NCI-H2081 (cell line): ENCODE measurements around the gene EBP.

Experiments used
- DNase-seq, 2 experiments: peaks; one replicate each; lab custom pipeline; 2025; lab: John Stamatoyannopoulos, UW

The EBP gene

GRCh38 chrX:48521353-48522243, at the start of gene EBP:
Gene EBP, plus strand, starts transcription at chrX:48521808. Its CDS starts 1,964 bp downstream, at chrX:48523772.
- DNase-seq, result peak; percentile 94 to 97

- DNase-seq, result no peak
Measured at GRCh38 chrX:48472225-48472624, 49.4 kb upstream of the EBP start.

DNA sequence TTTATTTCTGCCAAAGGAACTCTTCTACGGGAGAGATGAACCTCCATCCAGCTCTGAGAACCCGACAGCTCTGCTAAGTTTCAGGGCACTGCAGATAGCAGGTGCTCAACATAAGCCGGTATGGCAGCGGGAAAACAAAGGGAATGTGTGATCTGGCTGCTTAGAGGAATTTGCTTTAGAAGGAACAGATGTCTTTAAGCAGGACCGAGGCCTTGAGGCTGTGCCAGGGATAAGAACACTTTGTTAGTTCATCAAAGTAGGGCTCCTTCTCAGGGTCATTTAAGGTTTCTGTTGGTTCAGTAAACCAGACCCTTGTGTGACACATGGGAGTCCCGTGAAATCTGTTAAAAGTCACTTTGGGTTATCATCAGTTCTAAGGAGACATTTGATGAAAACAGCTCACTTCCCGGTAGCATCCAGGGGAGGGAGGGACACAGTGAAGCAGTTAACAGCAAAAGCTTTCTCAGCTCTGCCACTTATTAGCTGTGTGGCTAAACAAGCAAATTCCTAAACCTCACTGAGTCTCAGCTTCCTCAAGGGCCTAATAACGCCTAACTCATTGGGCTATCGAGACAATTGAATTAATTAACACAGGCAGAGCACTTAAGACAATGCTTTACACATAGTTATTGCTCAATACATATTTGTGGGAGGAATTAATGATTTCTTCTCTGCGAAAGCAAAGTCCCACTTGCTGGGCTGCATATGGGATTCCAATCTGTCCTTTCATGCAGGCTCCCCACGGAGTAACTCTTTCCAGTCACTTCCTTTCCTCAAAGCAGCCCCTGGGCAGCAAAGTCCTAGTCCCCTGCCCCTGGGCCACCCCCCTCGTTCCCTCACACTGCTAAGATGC, 48.5 kb upstream of the EBP start:
- DNase-seq, result no peak

GRCh38 chrX:48473704-48473990, 48.0 kb upstream of the EBP start:
- no peak for DNase-seq

DNA sequence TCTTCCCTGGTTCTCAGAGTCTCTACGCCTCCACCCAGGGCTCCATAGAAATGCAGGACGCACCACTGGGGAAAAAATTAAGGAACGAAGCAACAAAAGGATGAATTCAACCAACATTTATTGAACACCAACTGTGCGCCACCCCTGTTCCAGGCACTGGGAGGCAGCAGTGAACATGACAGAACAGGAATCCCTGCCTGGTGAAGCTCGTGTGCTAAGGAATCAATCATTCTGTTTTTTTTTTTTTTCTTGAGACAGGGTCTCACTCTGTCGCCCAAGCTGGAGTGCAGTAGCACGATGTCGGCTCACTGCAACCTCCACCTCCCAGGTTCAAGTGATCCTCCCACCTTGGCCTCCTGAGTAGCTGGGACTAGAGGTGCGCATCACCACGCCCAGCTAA, 47.5 kb upstream of the EBP start:
- no peak for DNase-seq

- DNase-seq, result no peak
Measured at GRCh38 chrX:48474581-48474980, 47.0 kb upstream of the EBP start.

- DNase-seq, result no peak
Measured at GRCh38 chrX:48475296-48475695, 46.3 kb upstream of the EBP start.

DNA sequence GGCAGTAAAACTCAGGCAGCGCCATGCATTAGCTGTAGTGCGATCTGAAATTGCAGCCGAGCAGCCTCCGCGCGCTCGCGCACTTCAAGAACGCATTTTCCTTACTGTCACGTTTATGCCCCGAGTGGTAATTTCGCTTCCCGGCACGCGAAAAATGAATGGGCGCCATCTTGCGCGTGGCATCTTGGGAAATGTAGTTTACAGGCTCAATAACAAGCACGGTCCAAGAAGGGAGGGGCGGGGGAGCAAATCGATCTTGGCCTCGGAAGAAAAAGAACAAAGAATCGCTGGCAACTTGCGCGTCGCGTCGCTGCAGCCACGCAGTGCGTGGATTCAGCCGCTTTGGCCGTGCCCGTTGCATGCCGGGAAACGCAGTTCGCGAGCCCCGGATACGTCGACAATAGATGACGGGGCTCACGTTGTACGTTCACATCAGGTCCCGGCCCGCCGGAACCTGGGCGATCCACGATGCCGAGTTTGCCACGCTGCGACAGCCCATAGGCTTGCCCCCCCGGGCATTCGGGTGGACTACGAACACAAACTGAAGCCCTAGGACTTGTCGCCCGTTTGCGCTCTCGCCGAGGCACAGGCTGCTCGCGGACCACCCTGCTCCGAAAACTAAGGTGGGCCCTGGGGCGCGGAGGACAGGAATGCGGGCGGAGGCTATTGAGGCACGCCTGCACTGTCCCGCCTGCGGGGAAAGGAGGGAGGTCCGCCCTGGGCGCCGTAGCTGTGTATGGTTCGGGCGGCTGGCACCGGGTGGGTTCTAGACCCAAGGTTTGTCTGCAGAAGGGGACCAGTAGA, 45.6 kb upstream of the EBP start, which contains the start of gene FTSJ1:
Gene FTSJ1 (plus strand): TSS at position 426 of the 804 bp plus-strand sequence. CDS start 1,849 bp downstream, outside the sequence.
- DNase-seq, result peak; percentile 81 to 88

GRCh38 chrX:48476919-48477318, 44.7 kb upstream of the EBP start:
- DNase-seq, result no peak

DNA sequence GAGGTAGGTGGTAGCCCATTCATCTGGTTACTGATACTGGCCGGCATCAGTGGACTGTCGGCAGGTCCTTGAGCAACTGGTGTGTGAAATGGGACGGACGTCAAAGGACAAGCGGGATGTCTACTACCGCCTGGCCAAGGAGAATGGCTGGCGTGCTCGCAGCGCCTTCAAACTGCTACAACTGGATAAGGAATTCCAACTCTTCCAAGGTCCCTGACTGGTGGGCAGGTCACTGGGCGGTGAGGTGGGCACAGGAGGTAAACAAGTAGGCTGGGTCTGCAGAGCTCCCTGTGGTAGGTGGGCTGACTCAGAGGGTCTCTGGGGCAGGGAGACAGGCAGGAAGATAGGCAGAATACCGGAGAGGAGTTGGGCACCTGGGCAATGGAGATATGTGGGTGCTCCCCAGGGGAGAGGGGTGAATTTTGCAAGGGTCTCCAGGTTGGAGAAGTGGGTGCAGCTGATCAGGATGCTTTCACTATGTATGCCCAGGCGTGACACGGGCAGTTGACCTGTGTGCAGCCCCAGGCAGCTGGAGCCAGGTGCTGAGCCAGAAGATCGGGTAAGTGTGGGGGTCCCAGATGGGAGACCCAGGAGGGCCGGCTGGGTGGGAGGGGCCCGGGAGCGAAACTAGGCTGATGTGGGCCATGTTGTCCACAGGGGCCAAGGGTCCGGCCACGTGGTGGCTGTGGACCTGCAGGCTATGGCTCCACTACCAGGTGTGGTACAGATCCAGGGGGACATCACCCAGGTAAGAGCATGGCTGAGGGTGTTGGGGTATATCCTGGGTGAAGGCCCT, 43.5 kb upstream of the EBP start:
- no peak for DNase-seq

- DNase-seq, result no peak
Measured at GRCh38 chrX:48478806-48479205, 42.8 kb upstream of the EBP start.

GRCh38 chrX:48480142-48480541, 41.5 kb upstream of the EBP start:
- DNase-seq, result no peak

GRCh38 chrX:48480583-48480982, 41.0 kb upstream of the EBP start:
- no peak for DNase-seq

DNA sequence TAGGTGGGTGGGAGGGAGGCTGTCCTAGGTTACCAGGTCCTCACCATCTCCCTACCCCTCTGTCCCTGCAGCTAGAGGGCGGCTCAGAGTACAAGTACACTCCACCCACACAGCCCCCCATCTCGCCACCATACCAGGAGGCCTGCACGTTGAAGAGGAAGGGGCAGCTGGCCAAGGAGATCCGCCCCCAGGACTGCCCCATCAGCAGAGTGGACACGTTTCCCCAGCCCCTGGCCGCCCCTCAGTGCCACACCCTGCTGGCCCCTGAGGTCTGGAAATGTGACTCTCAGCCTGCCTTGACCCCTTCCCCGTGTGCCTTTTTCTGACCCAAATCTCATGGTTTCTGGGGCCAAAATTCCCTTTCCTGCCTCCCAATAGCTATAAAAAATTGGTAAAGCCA, 39.1 kb upstream of the EBP start:
- no peak for DNase-seq

DNA sequence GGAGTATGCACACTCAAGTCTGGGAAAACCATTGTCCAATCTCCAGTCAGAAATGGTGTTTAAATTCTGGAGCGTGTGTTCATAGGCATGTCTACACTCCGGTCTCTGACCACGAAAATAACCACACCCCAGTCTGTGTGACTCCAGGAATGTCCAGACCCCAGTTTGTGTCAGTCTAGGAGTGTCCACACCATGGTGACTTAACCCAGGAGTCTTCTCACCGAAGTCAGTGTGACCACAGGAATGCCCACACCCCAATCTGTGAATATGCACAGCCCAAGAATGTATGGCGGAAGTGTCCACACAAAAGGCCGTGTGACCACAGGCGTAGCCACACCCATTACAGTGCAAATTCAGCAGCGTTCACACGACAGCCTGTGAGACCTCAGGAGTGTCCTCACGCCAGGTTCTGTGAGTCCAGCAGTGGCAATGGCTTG, 34.2 kb upstream of the EBP start:
- no peak for DNase-seq

- no peak for DNase-seq
Measured at GRCh38 chrX:48488034-48488433, 33.6 kb upstream of the EBP start.

GRCh38 chrX:48489296-48489695, 32.3 kb upstream of the EBP start:
- DNase-seq, result no peak

- DNase-seq, result no peak
Measured at GRCh38 chrX:48489892-48490291, 31.7 kb upstream of the EBP start.

DNA sequence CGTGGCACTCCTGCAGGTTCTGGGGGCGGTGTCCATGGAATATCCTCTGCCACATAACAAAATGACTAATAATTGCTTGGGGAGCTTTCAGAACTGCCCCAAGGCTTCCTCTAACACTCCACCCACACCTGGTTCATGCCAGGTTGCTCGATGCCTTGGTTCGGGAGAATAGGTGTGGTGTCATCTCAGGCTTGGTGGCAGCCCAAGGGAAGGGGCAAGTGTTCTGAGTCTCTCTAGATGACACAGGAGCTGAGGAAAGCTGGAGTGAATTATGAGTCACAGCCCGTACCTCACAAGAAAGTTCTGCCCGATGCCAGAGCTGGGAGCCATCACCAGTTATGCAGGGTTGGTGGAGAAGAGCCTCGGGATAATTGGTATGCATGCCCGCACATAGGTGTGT, 30.9 kb upstream of the EBP start:
- no peak for DNase-seq

DNA sequence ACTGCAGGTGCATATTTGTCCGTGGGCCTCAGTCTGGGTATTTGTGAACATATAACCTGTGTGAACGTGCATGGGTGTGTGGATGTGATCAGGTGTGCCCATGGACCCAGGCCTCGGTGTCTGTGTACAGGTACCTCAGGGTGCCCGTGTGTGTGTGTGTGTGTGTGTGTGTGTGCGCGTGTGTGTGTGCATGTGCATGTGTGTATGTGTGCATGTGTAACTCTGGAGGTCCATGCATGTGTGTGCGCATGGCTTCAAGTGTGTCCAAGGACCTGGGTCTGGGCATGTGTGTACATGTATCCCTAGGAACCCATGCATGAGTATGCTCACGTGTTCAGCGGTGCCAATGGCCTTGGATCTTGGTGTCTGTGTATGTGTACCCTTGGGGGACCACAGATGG, 29.8 kb upstream of the EBP start:
- no peak for DNase-seq

DNA sequence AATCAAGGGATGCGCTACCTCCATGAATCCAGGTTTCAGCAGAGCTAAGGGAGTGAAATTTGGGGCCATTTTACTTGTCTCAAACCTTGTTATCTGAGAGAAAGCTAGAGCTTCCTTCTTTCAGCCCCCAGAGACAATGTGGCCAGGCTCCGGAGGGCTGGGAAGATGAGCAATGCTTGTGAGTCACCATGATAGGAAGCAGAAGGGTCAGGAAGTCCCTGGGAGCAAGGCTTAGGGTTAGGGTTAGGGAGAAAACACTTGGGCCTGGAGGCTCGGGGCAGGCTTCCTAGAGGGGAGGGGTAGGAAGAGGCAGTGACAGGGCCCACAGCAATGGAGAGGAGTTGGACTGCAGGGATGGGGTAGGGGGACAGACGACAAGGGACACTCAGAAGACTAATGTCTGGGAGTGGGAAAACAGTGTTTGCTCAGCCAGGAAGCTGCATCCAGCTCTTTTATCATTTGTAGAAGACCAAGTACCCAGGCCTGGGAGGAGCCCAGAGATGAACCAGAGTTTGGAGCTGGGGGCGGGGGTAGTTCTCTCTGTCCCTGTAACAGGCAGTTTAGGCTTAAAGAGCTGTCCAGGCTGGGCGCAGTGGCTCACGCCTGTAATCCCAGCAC, 29.2 kb upstream of the EBP start:
- no peak for DNase-seq
